Endothelial cell (in vitro differentiated cells): ENCODE results near the gene JKAMP. TPM values are rescaled to one million over a fixed set of nuclear protein-coding genes. Genes with fewer than 3 reads are reported as not detected.

Source experiments
- DNase-seq: peaks from one replicate; pipeline ENCODE4 v3.0.0; 2021; ENCODE audit warnings: low spot score
- H3K27ac Mint-ChIP-seq: one replicate; pipeline ENCODE4 v1.8.0; 2021; ENCODE audit warnings: mixed read lengths, inconsistent platforms; ENCODE audit not compliant: unreplicated experiment
- H3K27me3 Mint-ChIP-seq: one replicate; pipeline ENCODE4 v1.8.0; 2021; ENCODE audit warnings: mild to moderate bottlenecking, moderate library complexity, mixed read lengths, inconsistent platforms; ENCODE audit not compliant: unreplicated experiment
- H3K36me3 Mint-ChIP-seq: one replicate; pipeline ENCODE4 v1.8.0; 2021; ENCODE audit warnings: mild to moderate bottlenecking, low read depth, mixed read lengths, inconsistent platforms; ENCODE audit not compliant: unreplicated experiment
- H3K4me1 Mint-ChIP-seq: one replicate; pipeline ENCODE4 v1.8.0; 2021; ENCODE audit warnings: mild to moderate bottlenecking, mixed read lengths, inconsistent platforms; ENCODE audit not compliant: unreplicated experiment
- H3K4me3 Mint-ChIP-seq: one replicate; pipeline ENCODE4 v1.8.0; 2021; ENCODE audit warnings: mild to moderate bottlenecking, mixed read lengths, inconsistent platforms; ENCODE audit not compliant: unreplicated experiment
- H3K9me3 Mint-ChIP-seq: one replicate; pipeline ENCODE4 v1.8.0; 2021; ENCODE audit warnings: mixed read lengths, inconsistent platforms; ENCODE audit not compliant: unreplicated experiment
- total RNA-seq: library from RNA; stranded (reverse); fragmentation: NEBNext Ultra II Directional; extraction: Animal tissue kit (Norgen Biotek cat#: 25700); gene quantifications from one replicate; pipeline ENCODE4 v1.2.1, GENCODE V29; 2021; ENCODE audit not compliant: unreplicated experiment
- TF ChIP-seq, protein P1 (sequence below): fragments of 200-600 bp; sonication (generic); IDR thresholded peaks from one replicate; pipeline ENCODE4 v1.5.0; 2021; ENCODE audit warnings: antibody characterized with exemption; ENCODE audit not compliant: unreplicated experiment

JKAMP gene
- total RNA-seq, 1 donor from 2014 or later: 36.5 TPM

GRCh38 chr14:59503256-59503655 lies 18.9 kb downstream of the JKAMP start:
- no peak overlapping the region for H3K4me3 Mint-ChIP-seq
- no peaks in the 10 kb centered on the region for H3K27me3 Mint-ChIP-seq

DNA sequence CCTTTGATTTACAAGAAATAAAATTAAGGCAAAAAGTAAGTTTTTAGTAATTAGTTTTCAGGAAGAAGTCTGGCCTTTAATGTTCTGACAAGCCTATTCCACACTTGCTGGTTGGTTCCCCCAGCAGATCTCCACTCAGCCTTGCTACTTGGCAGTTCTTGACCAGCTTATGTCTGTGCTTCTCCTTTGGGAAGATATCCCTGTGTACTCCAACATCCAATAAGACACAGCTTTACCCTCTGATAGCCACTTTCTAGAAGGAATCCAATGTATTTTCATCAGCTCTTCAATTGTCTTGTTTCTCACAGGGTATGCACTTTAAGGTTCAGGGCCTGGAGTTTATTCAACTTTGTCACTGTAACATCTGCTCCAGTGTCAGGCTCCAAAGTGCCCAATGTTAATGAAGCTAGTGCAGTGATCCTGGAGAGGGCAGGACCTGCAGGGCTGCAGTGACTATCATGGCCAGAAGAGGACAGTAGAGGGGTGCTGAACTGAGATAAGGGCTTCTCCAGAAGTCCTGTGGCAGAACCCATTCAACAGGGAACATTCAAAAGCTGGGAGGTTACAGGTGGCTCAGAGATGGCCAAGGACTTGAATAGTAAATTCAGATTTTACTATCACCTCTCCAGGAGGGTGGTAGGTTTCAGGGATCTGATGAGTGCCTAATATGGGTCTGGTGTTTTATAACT lies 22.9 kb downstream of the JKAMP start:
- DNase-seq: peak; percentile 83
- Mint-ChIP-seq H3K27ac (no peak overlapping the region), H3K36me3 (no peaks in the 10 kb centered on the region), H3K9me3 (no peaks in the 10 kb centered on the region), H3K27me3 (no peaks in the 10 kb centered on the region), H3K4me3 (no peak overlapping the region), H3K4me1 (no peaks in the 10 kb centered on the region)
- TF ChIP-seq, protein P1, sequence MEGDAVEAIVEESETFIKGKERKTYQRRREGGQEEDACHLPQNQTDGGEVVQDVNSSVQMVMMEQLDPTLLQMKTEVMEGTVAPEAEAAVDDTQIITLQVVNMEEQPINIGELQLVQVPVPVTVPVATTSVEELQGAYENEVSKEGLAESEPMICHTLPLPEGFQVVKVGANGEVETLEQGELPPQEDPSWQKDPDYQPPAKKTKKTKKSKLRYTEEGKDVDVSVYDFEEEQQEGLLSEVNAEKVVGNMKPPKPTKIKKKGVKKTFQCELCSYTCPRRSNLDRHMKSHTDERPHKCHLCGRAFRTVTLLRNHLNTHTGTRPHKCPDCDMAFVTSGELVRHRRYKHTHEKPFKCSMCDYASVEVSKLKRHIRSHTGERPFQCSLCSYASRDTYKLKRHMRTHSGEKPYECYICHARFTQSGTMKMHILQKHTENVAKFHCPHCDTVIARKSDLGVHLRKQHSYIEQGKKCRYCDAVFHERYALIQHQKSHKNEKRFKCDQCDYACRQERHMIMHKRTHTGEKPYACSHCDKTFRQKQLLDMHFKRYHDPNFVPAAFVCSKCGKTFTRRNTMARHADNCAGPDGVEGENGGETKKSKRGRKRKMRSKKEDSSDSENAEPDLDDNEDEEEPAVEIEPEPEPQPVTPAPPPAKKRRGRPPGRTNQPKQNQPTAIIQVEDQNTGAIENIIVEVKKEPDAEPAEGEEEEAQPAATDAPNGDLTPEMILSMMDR: peak; percentile 76

More at GRCh38 chr14:59503256-59503655, 18.9 kb downstream of the JKAMP start:
- H3K9me3 Mint-ChIP-seq: no peaks in the 10 kb centered on the region
- no peaks in the 10 kb centered on the region for H3K4me1 Mint-ChIP-seq
- no peak for DNase-seq
- no peak overlapping the region for H3K27ac Mint-ChIP-seq
- TF ChIP-seq, protein P1: no peak
- H3K36me3 Mint-ChIP-seq: no peaks in the 10 kb centered on the region

DNA sequence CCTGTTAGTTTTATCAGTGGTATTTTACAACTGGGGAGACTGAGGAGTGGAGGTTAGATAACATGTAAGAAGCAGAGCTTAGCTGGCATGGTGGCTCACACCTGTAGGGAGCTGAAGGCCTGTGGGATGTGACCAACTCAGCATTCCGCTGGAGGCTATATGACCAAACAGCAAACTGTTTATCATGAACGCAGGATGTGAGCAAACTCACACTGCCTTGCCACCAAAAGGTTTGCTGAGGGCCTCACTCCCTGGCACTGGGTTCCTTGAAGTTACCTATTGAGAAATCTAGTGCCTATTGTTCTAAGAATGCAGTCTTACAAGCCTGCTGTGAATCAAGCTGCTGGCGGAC lies 23.4 kb downstream of the JKAMP start:
- Mint-ChIP-seq H3K4me1 (no peaks in the 10 kb centered on the region), H3K36me3 (no peaks in the 10 kb centered on the region), H3K9me3 (no peaks in the 10 kb centered on the region), H3K27ac (no peak overlapping the region), H3K4me3 (no peak overlapping the region), H3K27me3 (no peaks in the 10 kb centered on the region)
- TF ChIP-seq, protein P1: no peak
- DNase-seq: no peak

- TF ChIP-seq, protein P1: no peak
- Mint-ChIP-seq H3K27ac (no peak overlapping the region), H3K36me3 (no peaks in the 10 kb centered on the region), H3K27me3 (no peaks in the 10 kb centered on the region), H3K4me1 (no peaks in the 10 kb centered on the region), H3K4me3 (no peak overlapping the region), H3K9me3 (peaks cover 4% of the 10 kb centered on the region)
- DNase-seq: no peak
These were observed 24.8 kb downstream of the JKAMP start for GRCh38 chr14:59509101-59509500.

DNA sequence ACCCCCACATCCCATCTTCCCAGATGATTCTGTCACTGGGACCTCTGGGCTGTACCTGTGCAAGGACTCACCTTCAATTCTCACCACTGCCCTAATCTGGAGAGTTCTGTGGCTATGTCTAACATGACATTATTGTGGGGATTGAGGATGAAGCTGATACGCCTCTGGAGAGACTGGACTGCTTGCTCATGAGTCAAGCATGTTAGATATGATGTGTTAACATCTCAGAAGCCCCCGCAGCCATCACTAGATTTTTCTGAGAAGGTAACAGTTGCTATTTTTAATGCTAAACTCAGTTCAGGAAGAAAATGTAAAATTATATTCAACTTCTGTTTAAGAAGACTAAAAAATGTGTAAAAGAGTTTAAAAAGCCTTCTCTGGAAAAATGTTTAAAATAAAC lies 25.7 kb downstream of the JKAMP start:
- DNase-seq: no peak
- no peak overlapping the region for H3K4me3 Mint-ChIP-seq
- no peaks in the 10 kb centered on the region for H3K4me1 Mint-ChIP-seq
- peaks cover 4% of the 10 kb centered on the region for H3K9me3 Mint-ChIP-seq
- TF ChIP-seq, protein P1: no peak
- no peaks in the 10 kb centered on the region for H3K27me3 Mint-ChIP-seq
- H3K27ac Mint-ChIP-seq: no peak overlapping the region
- H3K36me3 Mint-ChIP-seq: no peaks in the 10 kb centered on the region
